ENCODE data around the gene SPRY1.

- no peak for TF ChIP-seq CTCF (IDR thresholded peaks at IDR 0.05; ENCODE audit: insufficient read depth, low read length)
- no peak for TF ChIP-seq POLR2AphosphoS5 (IDR thresholded peaks at IDR 0.05; ENCODE audit: low read depth)
- no peak for TF ChIP-seq SPI1 (IDR thresholded peaks at IDR 0.05; ENCODE audit: borderline replicate concordance, low read depth)
- no peak for TF ChIP-seq GABPA (IDR thresholded peaks at IDR 0.05; ENCODE audit: low read depth)
These were observed 7.9 kb downstream of the SPRY1 start for GRCh38 chr4:123404533-123404932.
